Stimulated activated CD8-positive, alpha-beta memory T cell treated with anti-CD3 and anti-CD28 coated beads, Interleukin-7, amount 100 ng/mL, for 1 hour (primary cell): Measurements from ENCODE around the gene SYT12.
"Not testable (repeated sequence)": the region's sequence is repeated elsewhere in the genome, so short reads cannot be mapped to it uniquely, and the experiment has no call there.

Source experiments
- DNase-seq, 2 donors: peaks; one replicate each; pipeline ENCODE4 v3.0.0-alpha.2; 2020; ENCODE audit warnings: low read depth in 2 of 2

The SYT12 gene

GRCh38 chr11:66996609-66997273 is 26.2 kb upstream of the SYT12 start:
- no peak for DNase-seq

GRCh38 chr11:66999555-66999954 is 23.4 kb upstream of the SYT12 start:
- no peak for DNase-seq

GRCh38 chr11:67001332-67001731 is 21.6 kb upstream of the SYT12 start:
- no peak for DNase-seq

- DNase-seq: no peak
Observed at GRCh38 chr11:67002297-67002913, 20.5 kb upstream of the SYT12 start.

- no peak for DNase-seq
Observed at GRCh38 chr11:67002921-67003411, 20.0 kb upstream of the SYT12 start.

- not testable (repeated sequence) for DNase-seq
Observed at GRCh38 chr11:67005200-67005599, 17.7 kb upstream of the SYT12 start.

GRCh38 chr11:67006029-67006884 is 16.7 kb upstream of the SYT12 start:
- no peak for DNase-seq

GRCh38 chr11:67007126-67007525 is 15.8 kb upstream of the SYT12 start:
- no peak for DNase-seq

GRCh38 chr11:67010296-67010905 is 12.5 kb upstream of the SYT12 start:
- DNase-seq: no peak

- DNase-seq: no peak
Observed at GRCh38 chr11:67013511-67014045, 9.4 kb upstream of the SYT12 start.

- DNase-seq: no peak
Observed at GRCh38 chr11:67014343-67014742, 8.6 kb upstream of the SYT12 start.

GRCh38 chr11:67015048-67015447 is 7.9 kb upstream of the SYT12 start:
- DNase-seq: no peak

- no peak for DNase-seq
Observed at GRCh38 chr11:67016550-67016949, 6.4 kb upstream of the SYT12 start.

GRCh38 chr11:67020949-67021348 is 2.0 kb upstream of the SYT12 start:
- no peak for DNase-seq

GRCh38 chr11:67022341-67022933 is 497 bp upstream of the SYT12 start:
- DNase-seq: no peak

GRCh38 chr11:67023957-67024353 is 1.0 kb downstream of the SYT12 start:
- DNase-seq: no peak

GRCh38 chr11:67024410-67024809 is 1.5 kb downstream of the SYT12 start:
- no peak for DNase-seq

GRCh38 chr11:67024966-67025365 is 2.0 kb downstream of the SYT12 start:
- no peak for DNase-seq

GRCh38 chr11:67025750-67026149 is 2.8 kb downstream of the SYT12 start:
- DNase-seq: no peak

- DNase-seq: no peak
Observed at GRCh38 chr11:67026941-67027340, 4.0 kb downstream of the SYT12 start.

GRCh38 chr11:67027483-67027930 is 4.6 kb downstream of the SYT12 start:
- DNase-seq: no peak
